DOHH2 (cell line): ENCODE results near the gene NBDY.
"Not testable (repeated sequence)": the region's sequence is repeated elsewhere in the genome, so short reads cannot be mapped to it uniquely, and the experiment has no call there.

ENCODE experiments used
- H3F3A ChIP-seq: fragments of 200-600 bp; sonication (generic), shearing (Covaris generic); 2 replicates; pipeline ENCODE4 v1.6.0; 2016; ENCODE audit warnings: antibody characterized with exemption, mild to moderate bottlenecking; ENCODE audit not compliant: control insufficient read depth, insufficient read depth
- H3K27ac ChIP-seq: fragments of 200-600 bp; sonication (generic); 2 replicates; pipeline ENCODE4 v1.5.1; 2014; ENCODE audit warnings: low read depth, mild to moderate bottlenecking, low read length, moderate library complexity
- H3K27me3 ChIP-seq: fragments of 200-600 bp; sonication (generic); 2 replicates; pipeline ENCODE4 v1.6.1; 2014; ENCODE audit warnings: mild to moderate bottlenecking, low read length, mixed read lengths; ENCODE audit not compliant: control insufficient read depth
- H3K36me3 ChIP-seq: fragments of 200-600 bp; sonication (generic); 2 replicates; pipeline ENCODE4 v1.6.1; 2014; ENCODE audit warnings: mild to moderate bottlenecking, low read length, moderate library complexity, mixed read lengths; ENCODE audit not compliant: control insufficient read depth
- H3K4me1 ChIP-seq: fragments of 200-600 bp; sonication (generic); 2 replicates; pipeline ENCODE4 v1.6.1; 2014; ENCODE audit warnings: mild to moderate bottlenecking, low read length, mixed read lengths; ENCODE audit not compliant: control insufficient read depth
- H3K4me2 ChIP-seq: fragments of 200-600 bp; sonication (generic); 2 replicates; pipeline ENCODE4 v1.6.0; 2014; ENCODE audit warnings: mild to moderate bottlenecking, low read length, moderate library complexity
- H3K4me3 ChIP-seq: fragments of 200-600 bp; sonication (generic); 2 replicates; pipeline ENCODE4 v1.5.1; 2014; ENCODE audit warnings: mild to moderate bottlenecking, low read length, mixed read lengths
- H3K79me2 ChIP-seq: fragments of 200-600 bp; sonication (generic); 2 replicates; pipeline ENCODE4 v1.6.1; 2014; ENCODE audit warnings: mild to moderate bottlenecking, low read length, mixed read lengths; ENCODE audit not compliant: control insufficient read depth
- H3K9me2 ChIP-seq: fragments of 200-600 bp; sonication (generic); replicated peaks from 2 replicates; pipeline ENCODE4 v1.6.1; 2014; ENCODE audit warnings: mild to moderate bottlenecking, low read length, mixed read lengths; ENCODE audit not compliant: control insufficient read depth
- H3K9me3 ChIP-seq: fragments of 200-600 bp; sonication (generic); 2 replicates; pipeline ENCODE4 v1.6.1; 2014; ENCODE audit warnings: antibody characterized with exemption, low read length, mixed read lengths; ENCODE audit not compliant: control insufficient read depth, insufficient read depth
- H4K20me1 ChIP-seq: fragments of 200-600 bp; sonication (generic); 2 replicates; pipeline ENCODE4 v1.6.0; 2014; ENCODE audit warnings: low read depth, mild to moderate bottlenecking, antibody characterized with exemption, low read length, moderate library complexity; ENCODE audit not compliant: control insufficient read depth, insufficient read depth

NBDY gene

DNA sequence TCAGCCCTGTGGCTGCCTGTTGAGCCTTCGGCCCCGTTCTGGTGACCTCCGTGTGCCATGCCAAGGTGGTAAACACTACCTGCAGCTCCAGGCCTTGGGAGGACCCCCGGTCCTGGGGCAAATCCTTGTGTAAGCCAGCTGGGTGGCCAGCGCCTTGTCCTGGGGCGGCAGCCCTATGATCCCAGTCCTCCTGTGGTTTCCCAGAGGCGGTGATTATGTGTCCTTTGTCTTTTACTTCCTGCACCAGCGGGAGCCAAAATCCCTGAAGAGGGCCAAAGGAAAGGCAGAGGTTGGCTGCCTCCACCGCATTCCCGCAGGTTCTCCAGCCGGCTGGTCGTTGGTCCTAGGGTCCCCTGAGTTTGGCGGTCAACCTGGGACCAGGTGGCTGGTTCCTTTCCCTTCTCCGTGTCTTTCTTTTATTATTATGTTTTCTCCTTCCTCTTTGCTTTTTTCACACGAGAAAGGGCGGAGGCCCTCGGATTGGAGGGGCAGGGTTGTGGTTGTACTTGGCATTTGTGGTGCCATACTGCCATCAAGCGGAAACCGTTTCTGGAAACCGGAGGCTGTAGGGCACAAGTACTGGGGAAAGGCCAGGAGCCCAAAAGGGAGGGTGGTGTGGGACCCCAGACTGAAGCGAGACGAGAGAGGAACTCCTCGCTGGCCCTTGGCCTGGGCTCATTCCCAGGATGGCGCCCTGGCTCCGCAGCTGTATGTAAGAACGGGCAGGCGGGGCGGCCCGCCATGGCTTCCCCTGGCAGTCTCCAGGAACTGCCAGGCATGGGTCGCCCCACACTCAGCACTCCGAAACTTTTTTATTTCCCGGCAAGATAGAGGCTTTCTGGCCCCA, 43.9 kb downstream of the NBDY start:
- not testable (repeated sequence) for H3K27me3 ChIP-seq, H3K27ac ChIP-seq, H3K4me1 ChIP-seq, H3K36me3 ChIP-seq, H3K4me2 ChIP-seq, H3K9me2 ChIP-seq, H3K4me3 ChIP-seq, H3F3A ChIP-seq, H3K79me2 ChIP-seq, H4K20me1 ChIP-seq, H3K9me3 ChIP-seq

DNA sequence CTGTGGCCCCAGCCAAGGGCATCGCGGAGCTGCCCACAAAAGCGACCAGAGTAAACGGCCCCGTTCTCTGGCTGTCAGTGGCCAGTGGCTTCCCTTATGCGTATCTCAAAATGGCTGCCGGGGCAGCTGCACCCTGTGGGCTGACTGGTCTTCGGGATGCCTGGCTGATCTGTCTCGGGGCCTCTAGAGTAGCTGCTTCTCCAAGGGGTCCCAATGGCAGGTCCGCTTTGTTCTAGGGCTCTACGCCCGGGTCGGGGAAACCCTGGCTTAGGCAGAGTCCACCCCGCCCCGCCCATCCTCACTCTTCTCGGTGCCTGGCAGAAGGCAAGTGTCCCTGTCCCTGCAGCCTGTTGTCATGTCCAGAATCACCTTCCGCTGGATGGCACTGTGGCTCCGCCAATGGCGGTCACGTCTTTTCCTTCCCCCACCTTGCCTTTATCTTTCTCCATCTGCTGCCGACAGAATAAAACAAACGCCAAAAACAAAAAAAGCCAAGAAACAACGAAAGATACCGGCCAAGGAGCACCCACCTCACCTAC, 44.5 kb downstream of the NBDY start:
- H4K20me1 ChIP-seq, H3K4me2 ChIP-seq, H3K4me3 ChIP-seq: not testable (repeated sequence)

DNA sequence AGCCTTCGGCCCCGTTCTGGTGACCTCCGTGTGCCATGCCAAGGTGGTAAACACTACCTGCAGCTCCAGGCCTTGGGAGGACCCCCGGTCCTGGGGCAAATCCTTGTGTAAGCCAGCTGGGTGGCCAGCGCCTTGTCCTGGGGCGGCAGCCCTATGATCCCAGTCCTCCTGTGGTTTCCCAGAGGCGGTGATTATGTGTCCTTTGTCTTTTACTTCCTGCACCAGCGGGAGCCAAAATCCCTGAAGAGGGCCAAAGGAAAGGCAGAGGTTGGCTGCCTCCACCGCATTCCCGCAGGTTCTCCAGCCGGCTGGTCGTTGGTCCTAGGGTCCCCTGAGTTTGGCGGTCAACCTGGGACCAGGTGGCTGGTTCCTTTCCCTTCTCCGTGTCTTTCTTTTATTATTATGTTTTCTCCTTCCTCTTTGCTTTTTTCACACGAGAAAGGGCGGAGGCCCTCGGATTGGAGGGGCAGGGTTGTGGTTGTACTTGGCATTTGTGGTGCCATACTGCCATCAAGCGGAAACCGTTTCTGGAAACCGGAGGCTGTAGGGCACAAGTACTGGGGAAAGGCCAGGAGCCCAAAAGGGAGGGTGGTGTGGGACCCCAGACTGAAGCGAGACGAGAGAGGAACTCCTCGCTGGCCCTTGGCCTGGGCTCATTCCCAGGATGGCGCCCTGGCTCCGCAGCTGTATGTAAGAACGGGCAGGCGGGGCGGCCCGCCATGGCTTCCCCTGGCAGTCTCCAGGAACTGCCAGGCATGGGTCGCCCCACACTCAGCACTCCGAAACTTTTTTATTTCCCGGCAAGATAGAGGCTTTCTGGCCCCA, 49.3 kb downstream of the NBDY start:
- not testable (repeated sequence) for H3K9me3 ChIP-seq, H3F3A ChIP-seq, H3K36me3 ChIP-seq, H4K20me1 ChIP-seq, H3K27me3 ChIP-seq, H3K4me1 ChIP-seq, H3K9me2 ChIP-seq, H3K27ac ChIP-seq, H3K4me3 ChIP-seq, H3K79me2 ChIP-seq, H3K4me2 ChIP-seq

More for the DNA sequence above, 44.5 kb downstream of the NBDY start:
- H3K9me3 ChIP-seq, H3K36me3 ChIP-seq, H3K27ac ChIP-seq, H3K27me3 ChIP-seq, H3F3A ChIP-seq, H3K9me2 ChIP-seq, H3K4me1 ChIP-seq, H3K79me2 ChIP-seq: not testable (repeated sequence)

DNA sequence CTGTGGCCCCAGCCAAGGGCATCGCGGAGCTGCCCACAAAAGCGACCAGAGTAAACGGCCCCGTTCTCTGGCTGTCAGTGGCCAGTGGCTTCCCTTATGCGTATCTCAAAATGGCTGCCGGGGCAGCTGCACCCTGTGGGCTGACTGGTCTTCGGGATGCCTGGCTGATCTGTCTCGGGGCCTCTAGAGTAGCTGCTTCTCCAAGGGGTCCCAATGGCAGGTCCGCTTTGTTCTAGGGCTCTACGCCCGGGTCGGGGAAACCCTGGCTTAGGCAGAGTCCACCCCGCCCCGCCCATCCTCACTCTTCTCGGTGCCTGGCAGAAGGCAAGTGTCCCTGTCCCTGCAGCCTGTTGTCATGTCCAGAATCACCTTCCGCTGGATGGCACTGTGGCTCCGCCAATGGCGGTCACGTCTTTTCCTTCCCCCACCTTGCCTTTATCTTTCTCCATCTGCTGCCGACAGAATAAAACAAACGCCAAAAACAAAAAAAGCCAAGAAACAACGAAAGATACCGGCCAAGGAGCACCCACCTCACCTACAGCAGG, 50.0 kb downstream of the NBDY start:
- not testable (repeated sequence) for H3K4me3 ChIP-seq, H3K27me3 ChIP-seq, H3K9me3 ChIP-seq, H3K36me3 ChIP-seq, H3K9me2 ChIP-seq, H3K27ac ChIP-seq, H3K4me1 ChIP-seq, H3K79me2 ChIP-seq, H4K20me1 ChIP-seq, H3F3A ChIP-seq, H3K4me2 ChIP-seq

DNA sequence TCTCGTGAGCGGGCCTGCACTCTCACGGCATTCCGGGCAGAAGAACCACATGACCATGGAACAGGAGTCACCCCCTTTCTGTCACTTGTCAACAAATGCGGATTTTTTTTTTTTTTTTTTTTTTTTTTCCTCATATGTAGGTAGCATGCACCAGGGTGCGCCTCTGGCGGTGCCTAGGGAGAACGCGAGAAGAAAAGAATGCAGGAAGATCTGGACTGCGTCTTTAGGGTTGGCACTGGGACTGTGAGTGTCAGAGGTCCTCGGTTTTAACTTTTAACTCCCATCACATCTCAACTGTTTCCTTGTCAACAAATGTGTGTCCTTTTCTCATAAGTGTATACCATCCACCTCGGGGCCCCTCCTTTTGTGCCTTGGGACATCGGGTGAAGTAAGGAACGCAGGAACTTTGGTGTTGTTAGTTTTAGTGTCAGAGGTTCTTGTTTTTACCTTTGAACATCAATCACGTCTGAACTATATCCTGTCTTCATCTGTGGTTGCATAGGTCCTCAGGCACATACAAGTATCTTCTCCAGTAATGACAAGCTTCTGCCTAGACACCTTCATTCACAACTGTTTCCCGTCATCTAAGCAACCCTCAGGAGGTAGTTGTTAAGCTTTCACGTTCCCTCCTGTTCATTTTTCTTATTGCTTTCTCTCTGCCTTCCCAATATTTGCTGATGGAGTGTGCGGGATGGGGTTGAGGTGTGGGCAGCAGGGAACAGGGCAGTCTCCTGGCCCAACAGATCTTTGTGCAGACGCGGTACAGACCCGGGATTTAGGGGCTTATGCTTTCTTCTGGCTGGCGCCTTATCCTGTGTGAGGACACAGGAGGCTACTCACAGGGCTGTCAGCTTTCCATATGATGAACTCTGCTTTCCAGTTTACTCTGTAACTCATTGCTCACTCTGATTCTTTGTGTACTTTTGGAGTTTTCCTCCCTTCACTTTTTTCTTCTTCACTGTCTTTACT, 51.9 kb downstream of the NBDY start:
- H3F3A ChIP-seq, H3K27ac ChIP-seq, H3K4me2 ChIP-seq, H3K4me3 ChIP-seq, H3K79me2 ChIP-seq, H3K27me3 ChIP-seq, H3K9me2 ChIP-seq, H3K9me3 ChIP-seq, H4K20me1 ChIP-seq, H3K4me1 ChIP-seq, H3K36me3 ChIP-seq: not testable (repeated sequence)
